GM18505 (cell line): ENCODE results near the gene SCN5A.
"Not testable (repeated sequence)": the region's sequence is repeated elsewhere in the genome, so short reads cannot be mapped to it uniquely, and the experiment has no call there.

Source experiments
- ATAC-seq: cut with Tn5 transposase; IDR thresholded peaks from one replicate; pipeline ENCODE4 v1.9.1; 2021; ENCODE audit not compliant: unreplicated experiment
- POLR2A ChIP-seq: IDR thresholded peaks from 4 replicates; pipeline ENCODE4 v1.6.1; 2011; ENCODE audit warnings: borderline replicate concordance; ENCODE audit not compliant: insufficient read depth, insufficient read length; ENCODE audit errors: extremely low read depth

Gene SCN5A

DNA sequence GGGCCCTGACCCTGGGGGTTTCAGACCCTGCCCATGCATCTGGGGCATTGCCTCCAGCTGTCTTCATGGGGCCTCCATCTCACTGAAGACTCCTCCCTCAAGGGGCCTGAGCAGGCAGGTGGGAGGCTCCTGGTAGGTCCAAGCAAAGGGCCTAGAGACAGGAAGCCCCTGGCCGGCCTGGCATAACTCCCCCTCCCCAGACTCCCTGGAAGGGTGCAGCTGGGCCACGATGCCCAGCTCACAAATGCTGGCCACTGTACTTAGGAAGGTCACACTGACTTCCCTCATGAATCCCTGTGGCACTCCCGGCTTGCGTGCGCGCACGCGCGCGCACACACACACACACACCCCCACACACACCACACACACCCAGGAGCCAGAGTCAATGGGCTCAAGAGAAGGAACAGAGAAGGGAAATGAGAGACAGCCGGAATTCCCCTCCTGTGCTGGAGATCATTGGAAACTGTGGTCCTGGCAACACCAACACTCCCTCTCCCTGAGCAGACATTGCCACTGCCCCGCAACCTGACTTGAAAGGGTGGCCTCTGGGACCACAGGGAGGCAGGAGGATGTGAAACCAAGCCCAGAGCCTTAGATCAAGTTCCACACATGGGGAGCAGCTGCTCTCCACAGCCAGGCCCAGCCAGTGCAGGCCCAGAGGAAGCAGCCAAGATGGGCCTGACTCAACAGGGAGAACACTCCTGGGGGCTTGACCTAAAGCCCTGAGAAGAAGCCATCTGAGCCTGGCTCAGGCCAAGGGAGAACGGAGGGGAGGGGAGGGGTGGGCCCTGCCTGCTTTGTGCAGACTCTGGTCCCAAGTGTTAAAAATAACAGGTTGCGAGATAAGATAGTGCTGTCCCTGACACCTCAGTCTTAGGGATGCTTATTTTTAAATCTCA lies 69.7 kb downstream of the SCN5A start:
- no peak for TF ChIP-seq POLR2A
- peak; percentile 64 for ATAC-seq

DNA sequence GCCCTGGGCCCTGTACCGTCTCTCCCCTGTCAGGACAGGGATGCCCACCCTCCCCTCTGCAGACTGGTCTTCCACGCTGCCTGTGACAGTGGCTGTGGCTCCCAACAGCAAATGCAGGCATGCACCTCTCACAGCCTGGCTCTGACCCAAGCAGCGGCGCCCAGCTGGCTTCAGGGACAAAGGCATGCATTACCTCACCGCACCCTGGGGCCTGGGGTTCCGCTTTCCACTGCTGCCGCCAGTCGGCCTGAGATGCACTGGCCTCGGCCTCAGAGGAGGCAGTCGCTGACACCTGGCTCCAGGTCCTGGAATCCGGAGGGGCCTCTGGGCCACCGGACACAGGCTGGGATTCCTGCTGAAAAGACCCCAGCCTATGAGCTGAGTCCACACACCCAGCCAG lies 70.3 kb downstream of the SCN5A start:
- no peak for TF ChIP-seq POLR2A
- ATAC-seq: no peak

DNA sequence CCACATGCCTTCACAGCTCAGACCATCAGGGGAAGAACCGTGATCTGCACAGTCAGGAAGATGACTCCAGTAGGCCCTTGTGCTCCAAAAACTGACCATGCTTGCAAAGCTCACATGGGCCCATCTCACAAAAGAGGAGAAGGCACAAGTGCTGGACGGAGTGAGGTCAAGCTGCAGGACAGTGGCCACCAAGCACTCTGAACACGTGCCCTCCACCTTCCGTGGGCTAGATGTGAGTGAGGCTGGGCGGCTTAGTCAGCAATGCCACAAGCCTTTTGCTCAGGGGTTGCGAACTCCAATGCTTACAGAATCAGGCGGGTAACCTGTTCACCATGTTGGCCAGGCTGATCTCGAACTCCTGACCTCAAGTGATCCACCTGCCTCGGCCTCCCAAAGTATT lies 70.9 kb downstream of the SCN5A start:
- no peak for TF ChIP-seq POLR2A
- ATAC-seq: no peak

DNA sequence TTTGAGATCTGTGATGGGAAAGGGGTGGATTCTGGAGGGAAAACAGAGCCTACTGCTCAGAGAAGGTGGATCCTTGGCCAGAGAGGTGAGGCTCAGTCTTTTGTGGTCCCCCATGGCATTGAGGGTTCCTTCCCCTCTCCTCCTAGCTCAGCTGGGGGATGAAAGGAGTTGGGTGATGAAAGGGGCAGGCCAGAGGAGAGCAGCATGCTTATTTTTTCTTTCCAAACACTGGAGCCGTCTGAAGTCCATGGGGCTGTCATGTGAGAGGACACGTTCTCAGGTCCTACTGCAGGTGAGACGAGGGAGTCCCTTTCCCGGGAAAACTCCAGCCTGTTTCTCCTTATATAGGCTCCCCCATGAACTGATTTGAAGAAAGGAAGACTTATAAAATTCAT lies 71.4 kb downstream of the SCN5A start:
- TF ChIP-seq POLR2A: no peak
- no peak for ATAC-seq

DNA sequence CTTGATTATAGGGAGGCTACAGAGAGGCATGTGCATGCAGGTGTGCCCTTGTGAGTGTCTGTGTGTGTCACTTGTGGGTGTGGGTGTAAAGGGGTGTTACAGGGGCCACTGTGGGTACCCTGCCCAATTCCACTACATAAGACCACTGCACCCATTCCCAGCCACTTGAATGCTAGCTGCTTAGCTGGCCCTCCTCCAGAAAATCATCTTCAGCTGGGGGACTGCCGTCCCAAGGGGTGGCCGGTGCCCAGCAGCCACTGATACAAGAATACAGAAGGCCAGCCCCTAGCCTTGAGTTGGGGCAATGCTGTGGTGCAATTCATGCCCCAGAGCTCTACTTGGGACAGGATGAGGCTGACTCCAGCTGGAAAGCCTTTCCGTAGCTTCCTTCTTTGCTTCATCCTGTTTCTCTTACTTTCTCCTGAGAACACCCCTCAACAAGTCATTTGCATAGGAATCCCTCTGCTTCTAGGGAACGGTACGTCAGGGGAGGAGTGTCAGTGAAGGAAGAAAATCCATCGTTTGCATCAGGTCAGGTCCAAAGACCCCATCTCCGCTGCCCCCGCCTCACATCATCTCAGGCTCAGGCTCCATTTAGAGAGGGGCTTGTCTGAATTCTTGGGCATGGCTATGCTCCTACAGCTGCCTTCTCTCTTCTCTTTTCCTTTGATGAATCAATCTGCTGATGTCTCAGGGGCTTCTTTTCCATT lies 72.0 kb downstream of the SCN5A start:
- TF ChIP-seq POLR2A: no peak
- no peak for ATAC-seq

DNA sequence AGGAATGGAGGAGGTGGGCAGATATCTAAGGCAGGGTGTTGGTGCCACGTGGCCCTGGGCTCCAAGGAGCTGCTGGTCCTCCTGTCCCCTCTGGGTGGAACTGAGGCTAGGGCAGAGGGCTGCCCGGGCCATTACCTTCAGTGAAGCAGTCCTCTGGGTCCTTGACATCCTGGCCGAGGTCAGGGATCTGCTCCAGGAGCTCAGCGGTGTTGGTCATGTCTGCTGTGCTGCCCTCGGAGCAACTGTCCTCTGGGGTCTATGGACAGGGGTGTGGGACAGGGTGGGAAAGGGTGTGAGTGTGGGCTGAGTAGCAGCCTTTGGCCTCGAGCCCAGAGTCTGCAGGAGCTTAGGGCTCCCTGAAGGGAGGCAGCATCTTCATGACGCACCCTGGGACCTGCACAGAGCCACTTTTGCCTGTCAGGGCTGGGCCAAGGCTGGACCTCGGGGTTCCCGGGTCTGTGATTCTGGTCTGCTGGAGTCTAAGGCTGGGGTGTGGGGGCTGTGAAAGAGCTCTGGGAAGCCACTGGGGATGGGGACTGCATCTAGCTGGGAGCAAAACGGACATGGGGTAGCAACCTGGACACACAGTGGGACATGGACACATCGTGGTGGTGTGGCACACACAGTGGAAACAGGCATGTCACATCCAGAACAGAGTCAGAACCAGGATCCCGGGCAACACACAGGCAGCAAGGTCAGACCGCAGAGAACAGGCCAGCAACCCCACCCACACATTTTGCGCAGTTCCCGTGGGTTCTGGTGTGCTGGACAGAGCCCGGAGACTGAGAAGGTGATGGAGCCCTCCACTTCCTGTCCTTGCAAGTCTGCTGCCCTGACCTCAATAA lies 72.7 kb downstream of the SCN5A start:
- no peak for TF ChIP-seq POLR2A
- ATAC-seq: no peak

DNA sequence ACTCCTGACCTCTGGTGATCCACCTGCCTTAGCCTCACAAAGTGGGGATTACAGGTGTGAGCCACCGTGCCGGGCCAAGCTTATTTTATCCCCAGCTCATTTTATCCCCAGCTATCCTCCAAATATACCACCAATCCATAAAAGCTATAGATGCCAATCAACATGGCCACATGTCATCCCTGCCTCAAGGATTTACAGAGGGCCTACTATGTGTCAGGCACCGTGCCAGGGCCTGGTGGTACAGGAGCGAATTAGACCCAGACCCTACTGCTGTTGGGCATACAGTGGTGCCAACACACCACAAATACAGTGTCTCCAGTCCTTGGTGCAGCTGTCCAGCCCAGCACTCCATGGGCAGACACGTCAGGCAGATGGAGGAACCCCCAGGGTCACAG lies 73.4 kb downstream of the SCN5A start:
- no peak for ATAC-seq
- no peak for TF ChIP-seq POLR2A

DNA sequence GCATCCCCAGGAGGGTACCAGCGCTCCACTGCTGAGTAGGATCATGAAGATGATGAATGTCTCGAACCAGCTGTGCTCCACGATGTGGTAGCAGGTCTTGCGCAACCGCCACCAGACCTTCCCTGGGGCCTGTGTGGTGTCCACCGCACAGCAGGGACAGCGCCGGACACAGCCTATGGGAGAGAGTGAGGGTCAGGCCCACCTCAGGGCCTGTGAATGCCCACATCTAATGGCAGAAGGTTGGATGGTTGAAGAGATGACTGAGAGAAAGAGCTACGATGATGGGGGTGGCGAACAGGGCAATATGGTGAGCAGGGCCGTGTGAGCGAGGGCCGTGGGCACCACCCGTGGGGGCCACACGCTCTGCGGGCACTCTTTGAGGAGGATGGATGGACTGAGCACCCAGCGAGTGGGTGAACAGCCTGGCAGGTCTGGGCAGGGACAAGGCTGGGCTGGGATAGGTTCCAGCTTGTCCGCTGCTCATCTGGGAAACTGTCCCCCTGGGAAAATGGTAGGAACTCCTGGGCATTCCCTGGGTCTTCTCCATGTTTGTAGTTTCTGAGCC lies 74.1 kb downstream of the SCN5A start:
- no peak for ATAC-seq
- TF ChIP-seq POLR2A: no peak

DNA sequence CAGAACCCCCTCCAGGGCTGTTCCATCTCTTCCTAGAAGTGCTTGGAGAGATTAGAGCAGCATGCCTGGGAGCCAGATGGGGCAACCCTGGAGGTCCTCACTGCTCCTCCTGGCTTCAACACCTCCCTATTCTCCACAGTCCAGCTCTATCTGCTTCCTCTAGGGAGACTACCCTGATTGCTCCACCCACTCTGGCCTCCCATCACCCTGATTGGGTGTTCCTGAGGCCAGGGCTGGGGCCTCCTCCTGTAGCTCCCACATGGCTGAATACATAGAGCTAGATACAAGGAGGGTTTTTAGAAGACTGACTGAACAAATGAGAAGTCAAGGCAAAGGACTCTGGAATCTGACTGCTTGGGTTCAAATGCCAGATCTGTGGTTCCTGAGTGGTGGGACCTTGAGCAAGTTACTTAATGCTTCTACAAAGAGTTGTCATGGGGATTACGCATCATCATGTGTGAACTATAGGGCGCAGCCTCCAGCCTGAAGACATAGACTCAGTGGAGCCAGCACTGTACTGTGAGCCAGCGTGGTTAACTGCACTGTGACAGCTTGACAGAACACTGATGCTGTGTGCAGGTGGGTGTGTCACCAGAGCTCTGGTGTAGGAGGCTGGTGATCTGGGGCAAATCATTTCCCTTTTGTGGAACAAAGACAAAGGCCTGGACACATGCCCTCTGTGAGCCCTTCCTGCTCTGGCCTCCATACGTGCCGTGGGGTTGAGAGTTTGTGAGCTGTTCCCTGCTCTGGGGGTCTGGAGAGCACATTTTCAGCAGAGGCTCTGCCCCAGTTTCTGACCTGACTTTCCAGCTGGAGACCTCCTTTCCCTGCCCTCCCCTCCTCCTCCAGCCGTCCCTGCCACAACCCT lies 74.8 kb downstream of the SCN5A start:
- TF ChIP-seq POLR2A: no peak
- ATAC-seq: no peak

DNA sequence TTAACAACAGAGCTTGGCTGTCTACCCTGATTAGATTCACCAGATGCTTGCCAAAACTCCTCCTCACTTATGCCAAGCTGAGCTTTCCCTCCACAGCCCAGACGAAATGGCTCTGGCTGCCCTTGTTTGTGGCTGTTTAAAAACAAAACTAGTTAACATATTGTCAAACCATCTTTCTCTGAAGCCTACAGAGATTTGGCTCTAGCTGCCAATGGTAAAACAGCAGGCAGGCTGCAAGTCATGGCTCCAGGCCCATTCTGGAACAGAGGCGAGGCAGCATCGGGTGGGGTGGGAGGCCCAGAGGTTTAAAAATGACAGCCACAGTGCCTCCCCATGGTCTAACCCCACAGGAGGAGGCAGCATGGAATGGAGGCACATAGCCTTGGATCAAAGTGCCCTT lies 75.9 kb downstream of the SCN5A start:
- ATAC-seq: no peak

DNA sequence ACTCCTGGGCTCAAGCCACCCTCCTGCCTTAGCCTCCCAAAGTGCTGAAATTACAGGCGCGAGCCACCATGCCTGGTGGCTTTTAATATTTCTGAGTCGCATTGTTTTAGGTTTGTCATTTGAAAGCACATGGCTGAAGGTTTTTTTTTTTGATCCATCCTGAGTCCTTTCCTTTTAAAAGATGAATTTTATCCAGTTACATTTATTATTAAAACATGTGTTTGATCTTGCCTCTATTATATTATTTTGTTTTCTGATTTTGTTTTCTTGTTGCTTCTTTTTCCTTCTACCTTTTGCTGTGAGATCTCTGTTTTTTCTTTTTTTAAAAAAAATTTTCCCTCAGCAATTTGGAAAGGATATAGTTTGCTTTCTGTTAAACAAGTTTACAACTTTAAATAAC lies 76.4 kb downstream of the SCN5A start:
- TF ChIP-seq POLR2A: no peak
- no peak for ATAC-seq

More for the DNA sequence above, 75.9 kb downstream of the SCN5A start:
- no peak for TF ChIP-seq POLR2A

DNA sequence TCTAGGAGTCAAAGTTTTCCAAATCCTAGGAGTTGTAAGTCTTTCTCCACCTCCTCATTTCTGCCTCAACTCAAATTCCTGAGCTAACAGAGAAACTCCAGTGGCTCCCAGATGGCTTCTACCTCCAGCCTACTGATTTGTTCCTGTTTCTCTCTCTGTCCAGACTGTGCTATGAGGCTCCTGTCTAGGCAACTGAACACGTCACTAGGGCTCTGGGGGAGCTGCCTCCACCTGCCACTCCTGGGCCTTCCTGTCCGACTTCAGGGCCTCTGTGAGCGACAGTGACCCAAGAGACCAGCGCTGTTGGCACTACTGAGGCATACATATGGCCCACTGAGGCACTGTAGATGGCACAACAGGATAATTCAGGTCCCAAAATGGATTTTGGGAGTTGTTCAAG lies 82.0 kb downstream of the SCN5A start:
- no peak for ATAC-seq
- no peak for TF ChIP-seq POLR2A

DNA sequence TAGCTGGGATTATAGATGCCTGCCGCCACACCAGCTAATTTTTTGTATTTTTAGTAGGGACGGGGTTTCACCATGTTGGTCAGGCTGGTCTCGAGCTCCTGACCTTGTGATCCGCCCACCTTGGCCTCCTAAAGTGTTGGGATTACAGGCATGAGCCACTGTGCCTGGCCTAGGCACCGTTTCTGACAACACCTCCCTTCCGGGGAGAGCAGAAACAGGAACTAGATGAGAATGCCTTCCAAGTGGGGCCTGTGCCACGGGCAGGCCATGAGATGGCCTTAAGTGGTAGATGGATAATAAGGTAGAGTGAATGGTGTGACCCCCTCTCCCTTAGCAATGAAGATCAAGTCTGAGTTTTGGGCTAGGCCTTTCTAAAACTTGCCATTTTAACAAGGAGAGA lies 82.7 kb downstream of the SCN5A start:
- not testable (repeated sequence) for ATAC-seq

DNA sequence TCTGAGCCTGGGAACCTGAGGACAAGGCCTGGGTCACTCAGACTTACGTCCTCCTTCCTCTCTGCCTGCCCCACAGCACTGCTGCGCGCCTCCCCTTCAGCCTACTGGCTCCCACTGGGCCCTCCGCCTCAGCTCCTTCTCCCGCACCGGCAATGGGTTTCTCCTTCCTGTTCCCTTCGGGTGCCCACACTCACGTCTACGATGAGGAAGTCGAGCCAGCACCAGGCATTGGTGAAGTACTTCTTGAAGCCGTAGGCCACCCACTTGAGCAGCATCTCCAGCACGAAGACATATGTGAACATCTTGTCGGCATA lies 83.3 kb downstream of the SCN5A start:
- no peak for ATAC-seq
- TF ChIP-seq POLR2A: no peak
